Retinal pigment epithelial cell (primary cell): ENCODE results near the gene C1QTNF12.

Source experiments
- DNase-seq: peaks from one replicate; pipeline ENCODE4 v3.0.0-alpha.2; 2010; ENCODE audit warnings: low read depth
- H3K4me3 ChIP-seq: 2 replicates; pipeline ENCODE4 v1.5.1; 2011; ENCODE audit warnings: mild to moderate bottlenecking, low read length, control low read depth, moderate library complexity
- CTCF ChIP-seq: conservative IDR thresholded peaks from 2 replicates; pipeline ENCODE4 v1.5.1; 2011; ENCODE audit warnings: low read depth, low read length, control low read depth, inconsistent platforms

The C1QTNF12 gene

GRCh38 chr1:1262071-1262470 lies 15.5 kb upstream of the C1QTNF12 start:
- no peak overlapping the region for H3K4me3 ChIP-seq
- DNase-seq = no peak

GRCh38 chr1:1260843-1261560 lies 14.5 kb upstream of the C1QTNF12 start:
- no peak overlapping the region for H3K4me3 ChIP-seq
- DNase-seq = no peak
- TF ChIP-seq CTCF = no peak

More at GRCh38 chr1:1262071-1262470, 15.5 kb upstream of the C1QTNF12 start:
- TF ChIP-seq CTCF = no peak

- no peak overlapping the region for H3K4me3 ChIP-seq
- TF ChIP-seq CTCF = no peak
- DNase-seq = no peak
Observed at GRCh38 chr1:1259951-1260600, 13.6 kb upstream of the C1QTNF12 start.

GRCh38 chr1:1259540-1259939 lies 13.0 kb upstream of the C1QTNF12 start:
- no peak for DNase-seq
- no peak overlapping the region for H3K4me3 ChIP-seq
- TF ChIP-seq CTCF = no peak

GRCh38 chr1:1259119-1259488 lies 12.6 kb upstream of the C1QTNF12 start:
- no peak overlapping the region for H3K4me3 ChIP-seq
- DNase-seq = no peak
- no peak for TF ChIP-seq CTCF

GRCh38 chr1:1256956-1257871 lies 10.7 kb upstream of the C1QTNF12 start:
- TF ChIP-seq CTCF = no peak
- no peak for DNase-seq
- H3K4me3 ChIP-seq = no peak overlapping the region
